GM19397 (cell line): ENCODE measurements around the gene YIF1A.
"Not testable (repeated sequence)": the region's sequence is repeated elsewhere in the genome, so short reads cannot be mapped to it uniquely, and the experiment has no call there.

Experiments
- ATAC-seq: cut with Tn5 transposase; IDR thresholded peaks from one replicate; pipeline ENCODE4 v1.9.1; 2021; ENCODE audit warnings: mild to moderate bottlenecking, moderate library complexity; ENCODE audit not compliant: unreplicated experiment

The YIF1A gene

GRCh38 chr11:66326261-66327111 lies 37.5 kb upstream of the YIF1A start:
- ATAC-seq = no peak

GRCh38 chr11:66325263-66325671 lies 36.3 kb upstream of the YIF1A start:
- no peak for ATAC-seq

- no peak for ATAC-seq
Observed at GRCh38 chr11:66324664-66325063, 35.7 kb upstream of the YIF1A start.

GRCh38 chr11:66323684-66324083 lies 34.7 kb upstream of the YIF1A start:
- ATAC-seq = no peak

GRCh38 chr11:66322732-66323427 lies 33.9 kb upstream of the YIF1A start:
- no peak for ATAC-seq

GRCh38 chr11:66321606-66322005 lies 32.7 kb upstream of the YIF1A start:
- no peak for ATAC-seq

GRCh38 chr11:66320748-66321147 lies 31.8 kb upstream of the YIF1A start:
- not testable (repeated sequence) for ATAC-seq

- not testable (repeated sequence) for ATAC-seq
Observed at GRCh38 chr11:66320289-66320688, 31.3 kb upstream of the YIF1A start.

GRCh38 chr11:66318600-66318970 lies 29.6 kb upstream of the YIF1A start:
- no peak for ATAC-seq

GRCh38 chr11:66317723-66318599 lies 29.0 kb upstream of the YIF1A start:
- ATAC-seq = no peak

GRCh38 chr11:66317322-66317722 lies 28.4 kb upstream of the YIF1A start:
- ATAC-seq = no peak

- ATAC-seq = no peak
Observed at GRCh38 chr11:66316849-66317251, 27.9 kb upstream of the YIF1A start, which contains the start of gene CD248. Gene CD248 (minus strand): TSS chr11:66317044. CDS start chr11:66317027, 17 bp downstream.

- ATAC-seq = no peak
Observed at GRCh38 chr11:66315921-66316811, 27.2 kb upstream of the YIF1A start.

- ATAC-seq = no peak
Observed at GRCh38 chr11:66315498-66315885, 26.5 kb upstream of the YIF1A start.

- ATAC-seq = no peak
Observed at GRCh38 chr11:66314561-66315497, 25.9 kb upstream of the YIF1A start.

GRCh38 chr11:66314186-66314501 lies 25.2 kb upstream of the YIF1A start:
- no peak for ATAC-seq

- no peak for ATAC-seq
Observed at GRCh38 chr11:66313321-66314185, 24.6 kb upstream of the YIF1A start.

GRCh38 chr11:66312549-66313320 lies 23.8 kb upstream of the YIF1A start:
- peak; percentile 55 for ATAC-seq
